GM21390 (cell line): ENCODE data around the gene KIAA0930.
"Not testable (repeated sequence)": the region's sequence is repeated elsewhere in the genome, so short reads cannot be mapped to it uniquely, and the experiment has no call there.

ENCODE experiments used
- ATAC-seq: cut with Tn5 transposase; IDR thresholded peaks from one replicate; pipeline ENCODE4 v1.9.1; 2021; ENCODE audit not compliant: unreplicated experiment

The KIAA0930 gene

GRCh38 chr22:45263463-45264269, 23.0 kb upstream of the KIAA0930 start:
- ATAC-seq, result peak; percentile 82

GRCh38 chr22:45262931-45263462, 22.3 kb upstream of the KIAA0930 start:
- peak; percentile 34 for ATAC-seq

GRCh38 chr22:45262195-45262930, 21.7 kb upstream of the KIAA0930 start:
- no peak for ATAC-seq

- no peak for ATAC-seq
Measured at GRCh38 chr22:45261407-45262088, 20.9 kb upstream of the KIAA0930 start.

GRCh38 chr22:45260395-45260759, 19.7 kb upstream of the KIAA0930 start:
- not testable (repeated sequence) for ATAC-seq

GRCh38 chr22:45259754-45260394, 19.2 kb upstream of the KIAA0930 start:
- ATAC-seq, result no peak

GRCh38 chr22:45257941-45258340, 17.2 kb upstream of the KIAA0930 start:
- not testable (repeated sequence) for ATAC-seq

- ATAC-seq, result peak; percentile 73
Measured at GRCh38 chr22:45254789-45255278, 14.1 kb upstream of the KIAA0930 start.

- no peak for ATAC-seq
Measured at GRCh38 chr22:45254388-45254787, 13.7 kb upstream of the KIAA0930 start.

- ATAC-seq, result no peak
Measured at GRCh38 chr22:45253039-45253641, 12.4 kb upstream of the KIAA0930 start.

- no peak for ATAC-seq
Measured at GRCh38 chr22:45251825-45252224, 11.1 kb upstream of the KIAA0930 start.

- ATAC-seq, result peak; percentile 68
Measured at GRCh38 chr22:45248832-45249561, 8.3 kb upstream of the KIAA0930 start.

- ATAC-seq, result no peak
Measured at GRCh38 chr22:45246060-45246985, 5.6 kb upstream of the KIAA0930 start.

GRCh38 chr22:45244916-45245315, 4.2 kb upstream of the KIAA0930 start:
- no peak for ATAC-seq

- ATAC-seq, result no peak
Measured at GRCh38 chr22:45242778-45243191, 2.1 kb upstream of the KIAA0930 start.

GRCh38 chr22:45240104-45240809, 437 bp downstream of the KIAA0930 start:
- no peak for ATAC-seq

GRCh38 chr22:45239681-45240051, 1.0 kb downstream of the KIAA0930 start:
- ATAC-seq, result no peak
